SK-N-SH treated with all-trans-retinoic acid at 6 μM for 48 hours (cell line): ENCODE results near the gene PHIP.

Source experiments
- ATAC-seq: fragments of 200-7000 bp; cut with Tn5 transposase; 3 replicates; pipeline ENCODE4 v1.9.1; 2020; ENCODE audit warnings: mild to moderate bottlenecking, moderate library complexity
- ARNTL ChIP-seq: fragments of 450-650 bp; formaldehyde crosslinking; IDR thresholded peaks from 2 replicates; pipeline ENCODE4 v1.5.0; 2020; ENCODE audit warnings: low read depth, mild to moderate bottlenecking, moderate library complexity, borderline replicate concordance
- BACH2 ChIP-seq: fragments of 250-450 bp; sonication (Bioruptor Pico); IDR thresholded peaks from 2 replicates; pipeline ENCODE4 v1.9.0; 2021; ENCODE audit warnings: mild to moderate bottlenecking, borderline replicate concordance
- CSDC2 ChIP-seq: fragments of 250-450 bp; sonication (Bioruptor Pico); IDR thresholded peaks from 2 replicates; pipeline ENCODE4 v1.5.0; 2020; ENCODE audit warnings: mild to moderate bottlenecking, moderate library complexity
- ESRRG ChIP-seq: fragments of 250-450 bp; sonication (Bioruptor Pico); IDR thresholded peaks from 2 replicates; pipeline ENCODE4 v1.6.1; 2021; ENCODE audit warnings: mild to moderate bottlenecking
- GLIS3 ChIP-seq: fragments of 250-450 bp; sonication (Bioruptor Pico); IDR thresholded peaks from 2 replicates; pipeline ENCODE4 v1.5.0; 2020; ENCODE audit warnings: mild to moderate bottlenecking, moderate library complexity
- ISL1 ChIP-seq: fragments of 250-450 bp; sonication (Bioruptor Pico); IDR thresholded peaks from 2 replicates; pipeline ENCODE4 v2.1.2; 2022; ENCODE audit warnings: mild to moderate bottlenecking, moderate library complexity
- OSR1 ChIP-seq: fragments of 250-450 bp; sonication (Bioruptor Pico); IDR thresholded peaks from 2 replicates; pipeline ENCODE4 v1.8.0; 2022; ENCODE audit warnings: moderate library complexity, mild to moderate bottlenecking, inconsistent platforms
- PPARA ChIP-seq: fragments of 250-450 bp; sonication (Bioruptor Pico); IDR thresholded peaks from 2 replicates; pipeline ENCODE4 v1.5.0; 2020; ENCODE audit warnings: mild to moderate bottlenecking, borderline replicate concordance
- RARB ChIP-seq: fragments of 250-450 bp; sonication (Bioruptor Pico); IDR thresholded peaks from 2 replicates; pipeline ENCODE4 v1.8.0; 2021; ENCODE audit warnings: mild to moderate bottlenecking, moderate library complexity
- SNAI2 ChIP-seq: fragments of 250-450 bp; sonication (Bioruptor Pico); IDR thresholded peaks from 2 replicates; pipeline ENCODE4 v1.5.0; 2020; ENCODE audit warnings: mild to moderate bottlenecking, moderate library complexity
- TCF4 ChIP-seq: fragments of 250-450 bp; sonication (Bioruptor Pico); IDR thresholded peaks from 2 replicates; pipeline ENCODE4 v1.8.0; 2021; ENCODE audit warnings: mild to moderate bottlenecking, moderate library complexity, borderline replicate concordance
- TOX ChIP-seq: fragments of 250-450 bp; sonication (Bioruptor Pico); IDR thresholded peaks from 2 replicates; pipeline ENCODE4 v1.8.0; 2021; ENCODE audit warnings: mild to moderate bottlenecking, moderate library complexity, borderline replicate concordance
- ZC3H10 ChIP-seq: fragments of 250-450 bp; sonication (Bioruptor Pico); IDR thresholded peaks from 2 replicates; pipeline ENCODE4 v1.5.1; 2021; ENCODE audit warnings: mild to moderate bottlenecking, moderate library complexity
- ZFP3 ChIP-seq: fragments of 250-450 bp; sonication (Bioruptor Pico); IDR thresholded peaks from 2 replicates; pipeline ENCODE4 v1.5.0; 2020; ENCODE audit warnings: mild to moderate bottlenecking, moderate library complexity
- ZFP30 ChIP-seq: fragments of 450-650 bp; formaldehyde crosslinking; IDR thresholded peaks from 2 replicates; pipeline ENCODE4 v1.5.0; 2022; ENCODE audit warnings: mild to moderate bottlenecking, moderate library complexity
- ZNF565 ChIP-seq: fragments of 450-650 bp; formaldehyde crosslinking; conservative IDR thresholded peaks from 2 replicates; pipeline ENCODE4 v1.5.0; 2020; ENCODE audit warnings: low read depth, mild to moderate bottlenecking, moderate library complexity
- ZNF70 ChIP-seq: fragments of 450-650 bp; formaldehyde crosslinking; IDR thresholded peaks from 2 replicates; pipeline ENCODE4 v1.5.0; 2020; ENCODE audit warnings: mild to moderate bottlenecking, moderate library complexity
- ZNF8 ChIP-seq: fragments of 450-650 bp; formaldehyde crosslinking; IDR thresholded peaks from 2 replicates; pipeline ENCODE4 v1.5.0; 2020; ENCODE audit warnings: mild to moderate bottlenecking, moderate library complexity
- TF ChIP-seq, protein P1 (sequence below): fragments of 250-450 bp; sonication (Bioruptor Pico); IDR thresholded peaks from 2 replicates; pipeline ENCODE4 v1.8.0; 2021; ENCODE audit warnings: low read depth, mild to moderate bottlenecking, moderate library complexity, borderline replicate concordance
- TF ChIP-seq, protein P2 (sequence below): fragments of 250-450 bp; sonication (Bioruptor Pico); IDR thresholded peaks from 2 replicates; pipeline ENCODE4 v1.8.0; 2020; ENCODE audit warnings: mild to moderate bottlenecking, moderate library complexity, borderline replicate concordance
- TF ChIP-seq, protein P3 (sequence below): fragments of 250-450 bp; sonication (Bioruptor Pico); IDR thresholded peaks from 2 replicates; pipeline ENCODE4 v1.5.1; 2020; ENCODE audit warnings: low read depth, mild to moderate bottlenecking, moderate library complexity
- TF ChIP-seq, protein P4 (sequence below): fragments of 250-450 bp; sonication (Bioruptor Pico); IDR thresholded peaks from 2 replicates; pipeline ENCODE4 v1.5.0; 2020; ENCODE audit warnings: mild to moderate bottlenecking, moderate library complexity

Gene PHIP

DNA sequence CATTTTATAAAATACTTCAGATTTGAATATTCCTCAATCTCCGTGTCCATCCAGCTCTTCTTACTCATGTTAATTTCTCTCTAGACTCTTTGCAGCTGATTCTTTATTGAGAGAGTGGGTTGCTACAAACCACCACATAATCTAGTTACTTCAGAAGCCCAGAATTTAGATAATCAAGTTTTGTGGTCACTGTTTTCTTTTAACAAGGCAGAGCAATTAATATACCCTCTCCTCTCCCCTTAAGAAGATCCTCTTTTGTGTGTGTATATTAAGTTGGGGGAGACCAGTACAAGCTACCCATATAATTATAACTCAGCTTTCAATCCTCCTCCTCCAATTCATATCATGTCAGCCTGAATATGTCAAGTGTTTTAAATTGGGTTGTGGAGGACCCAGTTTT lies 115.6 kb downstream of the PHIP start:
- TF ChIP-seq TCF4 (CRISPR knock-in tag) (0 out of 2 replicates have a peak, but pooled peaks have one; percentile 29), ARNTL (CRISPR knock-in tag) (no peak), ZNF70 (CRISPR knock-in tag) (no peak), ZNF565 (CRISPR knock-in tag) (no peak), ZC3H10 (CRISPR knock-in tag) (0 out of 2 replicates have a peak, but pooled peaks have one; percentile 12), GLIS3 (no peak), CSDC2 (no peak), BACH2 (CRISPR knock-in tag) (no peak), ZFP3 (CRISPR knock-in tag) (no peak), SNAI2 (CRISPR knock-in tag) (0 out of 2 replicates have a peak, but pooled peaks have one; percentile 18), PPARA (CRISPR knock-in tag) (no peak), RARB (CRISPR knock-in tag) (no peak), ISL1 (peak; percentile 47; the same call in 1 of the 2 replicates), OSR1 (CRISPR knock-in tag) (no peak)
- TF ChIP-seq, protein P1, sequence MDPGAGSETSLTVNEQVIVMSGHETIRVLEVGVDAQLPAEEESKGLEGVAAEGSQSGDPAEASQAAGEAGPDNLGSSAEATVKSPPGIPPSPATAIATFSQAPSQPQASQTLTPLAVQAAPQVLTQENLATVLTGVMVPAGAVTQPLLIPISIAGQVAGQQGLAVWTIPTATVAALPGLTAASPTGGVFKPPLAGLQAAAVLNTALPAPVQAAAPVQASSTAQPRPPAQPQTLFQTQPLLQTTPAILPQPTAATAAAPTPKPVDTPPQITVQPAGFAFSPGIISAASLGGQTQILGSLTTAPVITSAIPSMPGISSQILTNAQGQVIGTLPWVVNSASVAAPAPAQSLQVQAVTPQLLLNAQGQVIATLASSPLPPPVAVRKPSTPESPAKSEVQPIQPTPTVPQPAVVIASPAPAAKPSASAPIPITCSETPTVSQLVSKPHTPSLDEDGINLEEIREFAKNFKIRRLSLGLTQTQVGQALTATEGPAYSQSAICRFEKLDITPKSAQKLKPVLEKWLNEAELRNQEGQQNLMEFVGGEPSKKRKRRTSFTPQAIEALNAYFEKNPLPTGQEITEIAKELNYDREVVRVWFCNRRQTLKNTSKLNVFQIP (CRISPR knock-in tag) = no peak
- TF ChIP-seq, protein P2, sequence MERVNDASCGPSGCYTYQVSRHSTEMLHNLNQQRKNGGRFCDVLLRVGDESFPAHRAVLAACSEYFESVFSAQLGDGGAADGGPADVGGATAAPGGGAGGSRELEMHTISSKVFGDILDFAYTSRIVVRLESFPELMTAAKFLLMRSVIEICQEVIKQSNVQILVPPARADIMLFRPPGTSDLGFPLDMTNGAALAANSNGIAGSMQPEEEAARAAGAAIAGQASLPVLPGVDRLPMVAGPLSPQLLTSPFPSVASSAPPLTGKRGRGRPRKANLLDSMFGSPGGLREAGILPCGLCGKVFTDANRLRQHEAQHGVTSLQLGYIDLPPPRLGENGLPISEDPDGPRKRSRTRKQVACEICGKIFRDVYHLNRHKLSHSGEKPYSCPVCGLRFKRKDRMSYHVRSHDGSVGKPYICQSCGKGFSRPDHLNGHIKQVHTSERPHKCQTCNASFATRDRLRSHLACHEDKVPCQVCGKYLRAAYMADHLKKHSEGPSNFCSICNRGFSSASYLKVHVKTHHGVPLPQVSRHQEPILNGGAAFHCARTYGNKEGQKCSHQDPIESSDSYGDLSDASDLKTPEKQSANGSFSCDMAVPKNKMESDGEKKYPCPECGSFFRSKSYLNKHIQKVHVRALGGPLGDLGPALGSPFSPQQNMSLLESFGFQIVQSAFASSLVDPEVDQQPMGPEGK (CRISPR knock-in tag) = peak; percentile 53; the same call in 1 of the 2 replicates
- no peak for ATAC-seq

DNA sequence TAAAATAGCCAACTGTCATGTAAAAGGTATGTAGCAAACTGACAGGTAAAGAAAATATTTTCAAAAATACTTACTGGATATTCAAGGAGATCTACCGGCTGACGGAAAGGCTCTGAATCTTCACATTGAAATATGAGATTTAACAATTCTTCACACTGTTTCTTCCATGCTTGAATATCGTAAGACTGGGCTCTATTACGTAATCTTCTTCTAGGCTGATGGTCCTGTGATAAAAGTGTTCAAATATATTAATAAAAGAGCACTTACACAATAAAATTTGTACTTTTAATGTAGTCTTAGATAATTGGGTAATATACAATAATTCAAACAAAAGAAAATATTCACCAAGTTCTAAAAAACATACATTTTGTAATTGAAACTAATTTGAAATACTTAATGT lies 123.3 kb downstream of the PHIP start:
- TF ChIP-seq SNAI2 (CRISPR knock-in tag) (no peak), ZNF8 (CRISPR knock-in tag) (no peak), BACH2 (CRISPR knock-in tag) (no peak), ESRRG (no peak), RARB (CRISPR knock-in tag) (no peak), OSR1 (CRISPR knock-in tag) (no peak), PPARA (CRISPR knock-in tag) (no peak), TCF4 (CRISPR knock-in tag) (no peak), ZC3H10 (CRISPR knock-in tag) (no peak), CSDC2 (no peak)
- TF ChIP-seq, protein P1 (CRISPR knock-in tag) = no peak
- TF ChIP-seq, protein P2 (CRISPR knock-in tag) = no peak
- TF ChIP-seq, protein P3, sequence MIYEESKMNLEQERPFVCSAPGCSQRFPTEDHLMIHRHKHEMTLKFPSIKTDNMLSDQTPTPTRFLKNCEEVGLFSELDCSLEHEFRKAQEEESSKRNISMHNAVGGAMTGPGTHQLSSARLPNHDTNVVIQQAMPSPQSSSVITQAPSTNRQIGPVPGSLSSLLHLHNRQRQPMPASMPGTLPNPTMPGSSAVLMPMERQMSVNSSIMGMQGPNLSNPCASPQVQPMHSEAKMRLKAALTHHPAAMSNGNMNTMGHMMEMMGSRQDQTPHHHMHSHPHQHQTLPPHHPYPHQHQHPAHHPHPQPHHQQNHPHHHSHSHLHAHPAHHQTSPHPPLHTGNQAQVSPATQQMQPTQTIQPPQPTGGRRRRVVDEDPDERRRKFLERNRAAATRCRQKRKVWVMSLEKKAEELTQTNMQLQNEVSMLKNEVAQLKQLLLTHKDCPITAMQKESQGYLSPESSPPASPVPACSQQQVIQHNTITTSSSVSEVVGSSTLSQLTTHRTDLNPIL (CRISPR knock-in tag) = no peak
- ATAC-seq = no peak

DNA sequence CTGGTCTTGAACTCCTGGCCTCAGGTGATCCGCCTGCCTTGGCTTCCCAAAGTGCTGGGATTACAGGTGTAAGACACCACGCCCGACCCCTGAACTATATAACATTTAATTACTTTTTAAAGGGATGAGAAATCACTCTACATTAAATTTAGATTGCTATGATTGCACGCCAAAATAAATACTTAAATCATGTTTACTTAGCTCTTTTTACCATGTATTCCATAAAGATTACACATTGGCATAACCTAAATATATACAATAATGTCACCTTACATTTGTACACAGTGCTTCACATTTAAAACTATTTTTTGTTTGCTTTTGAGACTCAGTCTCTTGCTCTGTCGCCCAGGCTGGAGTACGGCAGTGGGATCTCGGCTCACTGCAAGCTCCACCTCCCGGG lies 124.3 kb downstream of the PHIP start:
- no peak for ATAC-seq

More for the DNA sequence above, 124.3 kb downstream of the PHIP start:
- no peak for TF ChIP-seq ZFP3 (CRISPR knock-in tag)
- TF ChIP-seq GLIS3 = no peak
- TF ChIP-seq ZC3H10 (CRISPR knock-in tag) = no peak
- TF ChIP-seq, protein P4, sequence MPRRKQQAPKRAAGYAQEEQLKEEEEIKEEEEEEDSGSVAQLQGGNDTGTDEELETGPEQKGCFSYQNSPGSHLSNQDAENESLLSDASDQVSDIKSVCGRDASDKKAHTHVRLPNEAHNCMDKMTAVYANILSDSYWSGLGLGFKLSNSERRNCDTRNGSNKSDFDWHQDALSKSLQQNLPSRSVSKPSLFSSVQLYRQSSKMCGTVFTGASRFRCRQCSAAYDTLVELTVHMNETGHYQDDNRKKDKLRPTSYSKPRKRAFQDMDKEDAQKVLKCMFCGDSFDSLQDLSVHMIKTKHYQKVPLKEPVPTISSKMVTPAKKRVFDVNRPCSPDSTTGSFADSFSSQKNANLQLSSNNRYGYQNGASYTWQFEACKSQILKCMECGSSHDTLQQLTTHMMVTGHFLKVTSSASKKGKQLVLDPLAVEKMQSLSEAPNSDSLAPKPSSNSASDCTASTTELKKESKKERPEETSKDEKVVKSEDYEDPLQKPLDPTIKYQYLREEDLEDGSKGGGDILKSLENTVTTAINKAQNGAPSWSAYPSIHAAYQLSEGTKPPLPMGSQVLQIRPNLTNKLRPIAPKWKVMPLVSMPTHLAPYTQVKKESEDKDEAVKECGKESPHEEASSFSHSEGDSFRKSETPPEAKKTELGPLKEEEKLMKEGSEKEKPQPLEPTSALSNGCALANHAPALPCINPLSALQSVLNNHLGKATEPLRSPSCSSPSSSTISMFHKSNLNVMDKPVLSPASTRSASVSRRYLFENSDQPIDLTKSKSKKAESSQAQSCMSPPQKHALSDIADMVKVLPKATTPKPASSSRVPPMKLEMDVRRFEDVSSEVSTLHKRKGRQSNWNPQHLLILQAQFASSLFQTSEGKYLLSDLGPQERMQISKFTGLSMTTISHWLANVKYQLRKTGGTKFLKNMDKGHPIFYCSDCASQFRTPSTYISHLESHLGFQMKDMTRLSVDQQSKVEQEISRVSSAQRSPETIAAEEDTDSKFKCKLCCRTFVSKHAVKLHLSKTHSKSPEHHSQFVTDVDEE (CRISPR knock-in tag) = no peak
- no peak for TF ChIP-seq ZNF8 (CRISPR knock-in tag)
- no peak for TF ChIP-seq ZFP30 (CRISPR knock-in tag)
- TF ChIP-seq TOX (CRISPR knock-in tag) = no peak
- no peak for TF ChIP-seq RARB (CRISPR knock-in tag)
